DND-41 (cell line): ENCODE results near the gene KRT78.

Experiments used
- EZH2 ChIP-seq: IDR thresholded peaks from 3 replicates; pipeline ENCODE4 v1.6.1; 2012; ENCODE audit warnings: borderline replicate concordance, low read depth, mild to moderate bottlenecking, moderate library complexity, low read length, inconsistent platforms; ENCODE audit not compliant: severe bottlenecking
- TF ChIP-seq, protein P1 (sequence below): IDR thresholded peaks from 2 replicates; pipeline ENCODE4 v1.5.1; 2012; ENCODE audit warnings: borderline replicate concordance, low read length, moderate library complexity, mild to moderate bottlenecking; ENCODE audit not compliant: poor library complexity, severe bottlenecking; ENCODE audit errors: extremely low read depth

DNA sequence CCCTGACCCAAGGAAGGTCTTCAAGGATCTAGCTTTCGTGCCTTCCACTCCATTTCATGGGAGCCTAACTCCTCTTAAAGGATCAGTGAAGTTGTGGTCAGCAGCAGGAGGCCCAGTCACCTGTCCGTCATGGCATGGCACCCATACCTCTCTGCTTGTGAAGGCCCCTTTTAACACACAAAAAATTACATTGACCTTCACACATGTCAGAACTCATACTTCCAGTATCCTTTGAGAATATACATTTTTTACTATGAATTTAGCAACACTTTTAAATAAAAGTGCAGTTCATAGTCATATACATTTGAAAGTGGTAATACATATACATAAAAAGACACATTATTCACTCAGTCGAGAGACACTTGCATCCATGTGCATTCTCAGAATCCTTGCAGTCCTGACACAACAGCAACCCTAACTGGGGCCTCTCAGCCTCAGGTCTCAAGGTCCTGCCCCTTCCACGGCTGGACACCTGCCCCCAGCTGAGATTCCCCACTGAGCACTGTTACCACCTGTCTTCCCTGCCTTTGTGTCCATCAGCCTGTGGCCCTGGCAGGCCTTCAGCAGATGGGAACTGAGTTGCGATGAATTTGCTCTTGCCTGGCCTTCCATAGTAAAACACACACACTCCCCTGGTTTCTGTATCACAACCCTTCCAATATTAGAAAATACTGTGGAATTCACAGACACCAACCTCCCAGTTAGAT is 49.1 kb downstream of the KRT78 start:
- TF ChIP-seq, protein P1, sequence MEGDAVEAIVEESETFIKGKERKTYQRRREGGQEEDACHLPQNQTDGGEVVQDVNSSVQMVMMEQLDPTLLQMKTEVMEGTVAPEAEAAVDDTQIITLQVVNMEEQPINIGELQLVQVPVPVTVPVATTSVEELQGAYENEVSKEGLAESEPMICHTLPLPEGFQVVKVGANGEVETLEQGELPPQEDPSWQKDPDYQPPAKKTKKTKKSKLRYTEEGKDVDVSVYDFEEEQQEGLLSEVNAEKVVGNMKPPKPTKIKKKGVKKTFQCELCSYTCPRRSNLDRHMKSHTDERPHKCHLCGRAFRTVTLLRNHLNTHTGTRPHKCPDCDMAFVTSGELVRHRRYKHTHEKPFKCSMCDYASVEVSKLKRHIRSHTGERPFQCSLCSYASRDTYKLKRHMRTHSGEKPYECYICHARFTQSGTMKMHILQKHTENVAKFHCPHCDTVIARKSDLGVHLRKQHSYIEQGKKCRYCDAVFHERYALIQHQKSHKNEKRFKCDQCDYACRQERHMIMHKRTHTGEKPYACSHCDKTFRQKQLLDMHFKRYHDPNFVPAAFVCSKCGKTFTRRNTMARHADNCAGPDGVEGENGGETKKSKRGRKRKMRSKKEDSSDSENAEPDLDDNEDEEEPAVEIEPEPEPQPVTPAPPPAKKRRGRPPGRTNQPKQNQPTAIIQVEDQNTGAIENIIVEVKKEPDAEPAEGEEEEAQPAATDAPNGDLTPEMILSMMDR: no peak
- no peak for TF ChIP-seq EZH2
